Measurements from ENCODE around the gene ZFX. TPM values are rescaled to one million over a fixed set of nuclear protein-coding genes. Genes with fewer than 3 reads are reported as not detected.

The ZFX gene
- total RNA-seq, 3 donors from 2014 or later = 36.6 to 66.5 (median 37.9) TPM

DNA sequence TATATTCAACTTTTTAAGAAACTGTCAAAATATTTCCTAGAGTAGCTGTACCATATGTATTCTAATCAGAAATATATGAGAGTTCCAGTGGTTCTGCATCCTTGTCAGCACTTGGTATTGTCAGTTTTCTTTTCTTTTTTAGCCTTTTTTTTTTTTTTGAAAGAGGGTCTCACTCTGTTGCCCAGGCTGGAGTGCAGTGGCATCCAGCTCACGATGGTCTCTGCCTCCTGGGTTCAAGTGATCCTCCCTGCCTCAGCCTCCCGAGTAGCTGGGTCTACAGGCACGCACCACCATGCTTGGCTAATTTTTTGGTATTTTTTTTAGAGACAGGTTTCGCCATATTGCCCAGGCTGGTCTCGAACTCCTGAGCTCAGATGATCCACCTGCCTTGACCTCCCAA is 79.1 kb downstream of the ZFX start:
- Mint-ChIP-seq H3K4me3 (no peak overlapping the region), H3K9me3 (peaks cover 3% of the 10 kb centered on the region), H3K27me3 (ENCODE audit: low read depth) (no peaks in the 10 kb centered on the region), H3K4me1 (ENCODE audit: low read depth) (no peaks in the 10 kb centered on the region), H3K36me3 (ENCODE audit: insufficient read depth) (peaks cover 2% of the 10 kb centered on the region)
- no peak for DNase-seq
- ATAC-seq = no peak

DNA sequence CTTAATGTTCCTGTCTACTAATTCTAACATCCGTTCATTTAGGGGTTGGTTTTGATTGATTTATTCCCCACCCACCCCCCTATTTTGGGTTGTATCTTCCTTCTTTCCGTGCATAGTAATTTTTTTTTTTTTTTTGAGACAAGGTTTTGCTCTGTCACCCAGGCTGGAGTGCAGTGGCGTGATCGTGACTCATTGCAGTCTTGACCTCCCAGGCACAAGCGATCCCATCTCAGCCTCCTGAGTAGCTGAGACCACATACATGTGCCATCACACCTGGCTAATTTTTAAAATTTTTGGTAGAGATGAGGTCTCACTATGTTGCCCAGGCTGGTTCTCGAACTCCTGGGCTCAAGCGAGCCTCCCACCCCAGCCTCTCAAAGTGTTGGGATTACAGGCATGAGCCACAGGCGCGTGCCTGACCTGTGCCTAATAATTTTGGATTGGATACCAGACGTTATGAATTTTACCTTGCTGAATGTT is 79.9 kb downstream of the ZFX start:
- DNase-seq (no peak), ATAC-seq (no peak)
- no peaks in the 10 kb centered on the region for H3K27me3 Mint-ChIP-seq (ENCODE audit: low read depth)
- H3K36me3 Mint-ChIP-seq (ENCODE audit: insufficient read depth) = peaks cover 2% of the 10 kb centered on the region
- H3K9me3 Mint-ChIP-seq = peaks cover 3% of the 10 kb centered on the region
- H3K4me3 Mint-ChIP-seq = no peak overlapping the region
- H3K4me1 Mint-ChIP-seq (ENCODE audit: low read depth) = no peaks in the 10 kb centered on the region

DNA sequence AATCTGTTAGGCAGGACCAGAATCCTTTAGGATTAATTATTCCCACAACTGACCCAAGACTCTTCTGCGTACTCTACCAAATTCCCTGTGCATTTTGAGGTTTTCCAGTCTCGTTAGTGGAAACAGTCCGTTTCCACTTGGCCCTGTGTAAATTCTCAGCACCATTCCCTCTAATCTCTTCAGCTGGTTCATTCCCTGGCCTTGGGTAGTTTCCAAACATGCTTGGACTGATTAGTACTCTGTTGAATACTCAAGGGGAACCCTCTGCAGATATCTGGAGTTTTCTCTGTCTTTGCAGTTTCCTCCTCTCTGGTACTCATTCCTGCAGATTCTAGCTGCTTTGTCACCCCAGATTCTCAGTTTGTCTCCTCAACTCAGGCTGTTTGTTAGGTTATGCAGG is 80.4 kb downstream of the ZFX start:
- no peaks in the 10 kb centered on the region for H3K27me3 Mint-ChIP-seq (ENCODE audit: low read depth)
- ATAC-seq = no peak
- H3K4me1 Mint-ChIP-seq (ENCODE audit: low read depth) = no peaks in the 10 kb centered on the region
- H3K4me3 Mint-ChIP-seq = no peak overlapping the region
- H3K36me3 Mint-ChIP-seq (ENCODE audit: insufficient read depth) = peaks cover 2% of the 10 kb centered on the region
- H3K9me3 Mint-ChIP-seq = peaks cover 3% of the 10 kb centered on the region
- DNase-seq = no peak

DNA sequence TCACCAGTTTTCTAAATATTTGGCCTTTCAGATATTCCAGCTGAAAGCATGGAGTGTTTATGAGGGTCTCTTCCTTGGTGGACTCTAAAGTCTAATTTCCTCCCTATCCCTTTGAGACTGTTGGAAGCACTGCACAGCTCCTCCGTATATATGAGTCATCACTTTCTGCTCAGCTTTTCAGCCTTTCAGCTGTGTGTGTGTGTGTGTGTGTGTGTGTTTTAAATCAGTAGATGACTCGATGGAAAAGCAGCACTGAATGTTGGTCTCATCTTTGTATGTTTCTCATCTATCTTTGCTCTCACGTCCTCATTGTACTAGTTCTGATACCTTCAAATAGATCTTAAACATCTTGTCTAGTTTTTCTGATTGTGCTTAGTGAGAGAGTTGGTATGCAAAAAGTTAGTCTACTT is 81.6 kb downstream of the ZFX start:
- Mint-ChIP-seq H3K9me3 (no peaks in the 10 kb centered on the region), H3K27me3 (ENCODE audit: low read depth) (no peaks in the 10 kb centered on the region), H3K36me3 (ENCODE audit: insufficient read depth) (no peaks in the 10 kb centered on the region), H3K4me3 (no peak overlapping the region), H3K4me1 (ENCODE audit: low read depth) (peaks cover 2% of the 10 kb centered on the region)
- no peak for DNase-seq
- no peak for ATAC-seq

DNA sequence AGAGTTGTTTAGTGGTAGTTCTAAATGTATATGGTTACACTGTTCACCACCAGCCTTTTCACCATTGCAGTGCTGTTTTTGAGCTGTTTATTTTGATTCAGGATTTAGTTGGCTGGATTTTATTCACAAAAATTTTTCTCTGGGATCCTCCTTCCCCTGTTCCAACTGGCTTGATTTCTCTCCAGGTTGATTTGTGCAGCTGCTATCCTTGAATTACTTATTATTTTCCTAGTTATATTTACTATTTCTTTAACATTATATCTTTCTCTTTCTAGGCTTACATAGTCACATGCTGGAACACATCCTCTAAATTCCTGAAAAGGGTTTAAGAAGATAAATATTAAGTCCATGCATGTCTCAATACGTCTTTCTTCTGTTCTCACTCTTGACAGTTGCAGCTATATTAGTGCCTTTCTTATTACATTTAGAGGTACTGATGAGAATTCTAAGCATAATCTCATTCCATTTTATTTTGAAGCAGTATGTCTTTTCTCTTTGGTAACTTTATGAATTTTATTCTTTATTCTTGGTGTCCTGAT is 82.2 kb downstream of the ZFX start:
- Mint-ChIP-seq H3K4me1 (ENCODE audit: low read depth) (peaks cover 2% of the 10 kb centered on the region), H3K36me3 (ENCODE audit: insufficient read depth) (no peaks in the 10 kb centered on the region), H3K9me3 (no peaks in the 10 kb centered on the region), H3K4me3 (no peak overlapping the region), H3K27me3 (ENCODE audit: low read depth) (no peaks in the 10 kb centered on the region)
- ATAC-seq = no peak
- DNase-seq = no peak

DNA sequence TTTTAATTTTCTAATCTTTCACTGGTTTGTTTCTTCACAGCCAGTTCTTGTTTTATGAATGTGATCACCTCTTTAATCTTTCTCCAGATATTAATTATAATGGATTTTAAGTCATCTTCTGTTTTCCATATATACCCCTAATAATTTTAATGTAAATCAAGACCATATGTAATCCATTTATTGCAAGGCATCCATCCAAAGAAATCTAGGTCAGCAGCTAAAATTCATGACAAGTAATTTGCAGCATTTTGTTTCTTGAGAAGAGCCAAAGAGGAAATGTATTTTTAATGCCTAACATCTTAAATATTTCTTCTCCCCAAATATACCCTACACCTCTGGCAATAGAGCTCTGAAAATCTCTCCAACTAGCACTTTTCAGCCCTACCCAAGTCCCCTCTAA is 83.3 kb downstream of the ZFX start:
- no peak overlapping the region for H3K4me3 Mint-ChIP-seq
- H3K9me3 Mint-ChIP-seq = no peaks in the 10 kb centered on the region
- H3K36me3 Mint-ChIP-seq (ENCODE audit: insufficient read depth) = no peaks in the 10 kb centered on the region
- ATAC-seq (no peak), DNase-seq (no peak)
- H3K27me3 Mint-ChIP-seq (ENCODE audit: low read depth) = no peaks in the 10 kb centered on the region
- H3K4me1 Mint-ChIP-seq (ENCODE audit: low read depth) = peaks cover 2% of the 10 kb centered on the region

DNA sequence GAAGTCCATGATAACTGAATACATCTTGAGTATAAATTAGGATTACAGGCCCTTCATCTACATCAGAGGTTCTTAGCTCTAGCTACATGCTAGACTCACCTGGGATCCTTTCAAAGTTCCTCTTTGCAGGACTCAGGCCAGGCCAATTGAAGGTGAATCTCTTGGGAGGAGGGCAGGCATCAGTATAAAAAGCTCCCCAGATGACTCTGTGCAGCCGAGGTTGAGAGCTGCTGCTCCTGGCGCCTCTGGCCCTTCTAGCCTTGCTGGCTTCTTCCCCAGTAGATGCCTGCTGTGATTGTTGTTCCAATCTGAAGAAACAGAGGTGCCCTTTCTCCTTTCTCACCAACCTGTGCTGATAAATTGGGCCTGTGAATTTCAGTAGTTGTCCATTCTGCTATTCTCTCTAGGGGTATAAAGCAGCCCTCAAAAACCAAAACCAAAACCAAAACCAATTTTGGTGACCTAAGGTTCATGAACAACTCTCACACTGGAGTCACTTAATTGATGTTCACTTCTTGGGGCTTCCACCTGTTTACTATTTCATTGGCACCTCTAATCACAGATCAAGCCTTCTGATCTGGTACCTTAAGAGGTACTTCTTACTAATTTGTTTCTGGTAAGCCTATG is 85.7 kb downstream of the ZFX start:
- no peaks in the 10 kb centered on the region for H3K36me3 Mint-ChIP-seq (ENCODE audit: insufficient read depth)
- no peak overlapping the region for H3K4me3 Mint-ChIP-seq
- DNase-seq (no peak), ATAC-seq (peak in 1 of 2 donors; percentile 32)
- peaks cover 2% of the 10 kb centered on the region for H3K4me1 Mint-ChIP-seq (ENCODE audit: low read depth)
- H3K9me3 Mint-ChIP-seq = no peaks in the 10 kb centered on the region
- H3K27me3 Mint-ChIP-seq (ENCODE audit: low read depth) = no peaks in the 10 kb centered on the region

DNA sequence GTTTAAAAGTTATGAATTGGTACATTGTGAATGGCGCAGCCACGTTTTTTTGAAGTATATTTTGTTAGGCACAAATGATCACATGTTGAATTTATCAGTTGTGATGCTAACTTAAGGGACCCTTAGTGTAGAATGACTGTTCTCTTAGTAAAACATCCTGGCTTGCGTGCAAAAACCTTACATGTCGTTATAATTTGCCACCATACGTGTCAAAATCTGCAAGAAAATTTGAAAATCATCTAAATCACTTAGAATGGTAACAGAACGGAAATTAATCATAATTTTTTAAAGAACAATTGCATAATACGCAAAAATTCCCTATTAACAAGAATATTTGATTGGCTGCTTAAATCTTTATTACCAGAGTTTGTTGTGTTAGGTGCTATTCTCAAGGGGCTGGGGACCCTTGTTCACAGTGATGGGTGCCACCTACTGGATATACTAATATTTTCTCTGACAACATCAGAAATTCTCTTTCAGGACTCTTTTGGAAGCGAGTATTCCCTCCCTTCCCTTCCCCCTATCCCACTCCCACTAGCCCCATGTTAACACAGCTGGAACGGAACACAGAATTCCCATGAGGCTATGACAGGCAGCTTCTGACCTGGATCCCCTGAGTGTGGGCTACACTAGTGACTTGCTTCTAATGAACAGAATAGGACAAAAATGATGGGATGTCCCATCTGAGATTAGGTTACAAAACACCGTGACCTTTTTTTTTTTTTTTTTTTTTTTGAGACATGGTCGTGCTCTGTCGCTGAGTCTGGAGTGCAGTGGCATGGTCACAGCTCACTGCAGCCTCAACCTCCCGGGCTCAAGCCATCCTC is 92.5 kb downstream of the ZFX start:
- Mint-ChIP-seq H3K4me1 (ENCODE audit: low read depth) (peaks cover 6% of the 10 kb centered on the region), H3K27me3 (ENCODE audit: low read depth) (peaks cover 2% of the 10 kb centered on the region), H3K9me3 (no peaks in the 10 kb centered on the region), H3K4me3 (no peak overlapping the region), H3K36me3 (ENCODE audit: insufficient read depth) (no peaks in the 10 kb centered on the region)
- no peak for DNase-seq
- ATAC-seq = no peak

DNA sequence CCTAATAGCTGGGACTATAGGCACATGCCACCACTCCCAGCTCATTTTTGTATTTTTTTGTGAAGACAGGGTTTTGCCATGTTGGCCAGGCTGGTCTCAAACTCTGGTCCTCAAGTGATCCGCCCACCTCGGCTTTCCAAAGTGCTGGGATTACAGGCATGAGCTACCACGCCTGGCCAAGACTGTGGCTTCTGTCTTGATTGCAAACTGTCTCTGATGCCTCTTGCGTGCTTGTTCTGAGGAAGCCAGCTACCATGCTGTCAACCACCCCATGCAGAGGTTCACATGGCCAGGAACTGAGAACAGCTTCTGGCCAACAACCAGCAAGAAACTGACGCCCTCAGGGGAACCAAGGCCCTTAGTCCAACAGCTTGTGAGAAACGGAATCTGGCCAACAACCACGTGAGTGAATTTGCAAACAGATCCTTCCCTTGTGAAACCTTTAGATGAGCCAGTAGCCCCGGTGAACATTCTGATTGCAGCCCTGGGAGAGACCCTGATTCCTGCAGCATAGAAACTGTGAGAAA is 93.2 kb downstream of the ZFX start:
- Mint-ChIP-seq H3K36me3 (ENCODE audit: insufficient read depth) (no peaks in the 10 kb centered on the region), H3K27me3 (ENCODE audit: low read depth) (peaks cover 2% of the 10 kb centered on the region), H3K4me1 (ENCODE audit: low read depth) (peaks cover 6% of the 10 kb centered on the region), H3K4me3 (no peak overlapping the region), H3K9me3 (no peaks in the 10 kb centered on the region)
- ATAC-seq (no peak), DNase-seq (no peak)

DNA sequence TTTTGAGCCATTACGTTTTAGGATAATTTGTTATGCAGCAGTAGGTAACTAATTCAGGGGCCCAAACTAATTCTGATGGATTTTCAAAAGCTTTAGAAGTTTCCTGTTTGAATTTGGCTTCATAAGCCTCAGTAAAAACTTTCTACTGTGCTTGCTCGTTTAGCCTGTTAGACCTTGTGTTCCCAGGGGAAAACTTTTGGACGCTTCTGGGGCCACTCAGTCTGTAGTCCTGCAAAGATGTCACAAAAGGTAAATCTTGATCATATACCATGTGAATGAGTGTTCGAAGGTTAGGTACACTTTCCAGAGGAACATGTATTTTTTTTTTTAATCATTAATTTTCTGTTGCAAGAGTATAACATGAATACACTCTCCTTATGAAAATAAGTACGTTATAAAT is 93.7 kb downstream of the ZFX start:
- H3K27me3 Mint-ChIP-seq (ENCODE audit: low read depth) = peaks cover 2% of the 10 kb centered on the region
- no peak for DNase-seq
- no peaks in the 10 kb centered on the region for H3K9me3 Mint-ChIP-seq
- ATAC-seq = no peak
- no peaks in the 10 kb centered on the region for H3K36me3 Mint-ChIP-seq (ENCODE audit: insufficient read depth)
- H3K4me1 Mint-ChIP-seq (ENCODE audit: low read depth) = peaks cover 6% of the 10 kb centered on the region
- no peak overlapping the region for H3K4me3 Mint-ChIP-seq

DNA sequence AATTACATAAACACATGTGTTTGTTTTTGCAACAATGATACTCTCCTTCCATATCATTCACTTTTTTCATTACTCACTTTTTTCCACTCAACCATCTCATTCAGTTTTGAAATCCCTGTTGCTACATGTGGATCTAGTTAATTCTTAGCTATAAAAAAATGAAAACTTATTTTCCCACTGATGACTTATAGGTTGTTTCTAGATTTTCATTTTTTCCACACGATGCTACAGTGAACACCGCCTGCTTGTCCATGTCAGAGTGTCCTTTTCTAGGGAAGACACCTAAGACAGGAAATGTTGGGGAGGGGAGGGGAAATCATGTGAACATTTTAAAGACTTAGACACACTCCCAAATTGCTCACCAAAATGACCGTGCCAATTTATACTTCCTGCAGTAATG is 94.2 kb downstream of the ZFX start:
- ATAC-seq (no peak), DNase-seq (no peak)
- H3K4me3 Mint-ChIP-seq = no peak overlapping the region
- no peaks in the 10 kb centered on the region for H3K36me3 Mint-ChIP-seq (ENCODE audit: insufficient read depth)
- H3K4me1 Mint-ChIP-seq (ENCODE audit: low read depth) = peaks cover 6% of the 10 kb centered on the region
- peaks cover 2% of the 10 kb centered on the region for H3K27me3 Mint-ChIP-seq (ENCODE audit: low read depth)
- no peaks in the 10 kb centered on the region for H3K9me3 Mint-ChIP-seq

DNA sequence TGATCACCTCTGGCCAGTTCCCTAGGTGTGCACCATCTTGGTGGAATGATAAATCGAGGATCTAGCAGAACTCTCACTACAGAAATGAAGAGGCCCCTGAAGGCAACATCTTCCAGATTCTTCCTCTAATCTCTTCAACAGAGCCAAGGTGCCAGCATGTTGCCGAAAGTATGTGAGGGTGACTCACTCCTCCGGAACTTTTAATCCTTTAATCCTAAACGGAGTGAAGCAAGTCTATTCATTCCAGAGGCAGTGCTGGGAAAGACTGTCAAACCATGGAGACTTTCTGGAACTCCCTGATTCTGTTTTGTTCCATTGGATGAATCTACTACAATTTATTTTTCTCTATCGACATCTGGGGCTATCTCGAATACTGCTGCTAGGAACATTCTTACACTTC is 95.7 kb downstream of the ZFX start:
- DNase-seq = no peak
- ATAC-seq = no peak
- no peaks in the 10 kb centered on the region for H3K9me3 Mint-ChIP-seq
- no peak overlapping the region for H3K4me3 Mint-ChIP-seq
- H3K4me1 Mint-ChIP-seq (ENCODE audit: low read depth) = peaks cover 6% of the 10 kb centered on the region
- H3K36me3 Mint-ChIP-seq (ENCODE audit: insufficient read depth) = no peaks in the 10 kb centered on the region
- peaks cover 2% of the 10 kb centered on the region for H3K27me3 Mint-ChIP-seq (ENCODE audit: low read depth)

DNA sequence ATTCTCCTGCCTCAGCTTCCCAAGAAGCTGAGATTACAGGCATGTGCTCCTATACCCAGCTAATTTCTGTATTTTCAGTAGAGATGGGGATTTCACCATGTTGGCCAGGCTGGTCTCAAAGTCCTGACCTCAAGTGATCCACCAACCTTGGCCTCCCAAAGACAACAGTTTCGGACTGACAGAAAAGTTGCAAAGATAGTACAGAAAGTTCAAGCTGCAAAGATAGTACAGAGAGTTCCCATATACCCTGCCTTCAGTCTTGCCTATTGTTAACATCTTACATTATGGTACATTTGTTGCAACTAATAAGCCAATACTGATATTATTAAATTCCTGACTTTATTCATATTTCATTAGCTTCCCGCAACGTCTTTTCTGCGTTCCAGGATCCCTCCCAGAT is 98.5 kb downstream of the ZFX start:
- Mint-ChIP-seq H3K4me3 (no peak overlapping the region), H3K36me3 (ENCODE audit: insufficient read depth) (no peaks in the 10 kb centered on the region), H3K27me3 (ENCODE audit: low read depth) (peaks cover 5% of the 10 kb centered on the region), H3K9me3 (no peaks in the 10 kb centered on the region), H3K4me1 (ENCODE audit: low read depth) (peaks cover 6% of the 10 kb centered on the region)
- ATAC-seq (no peak), DNase-seq (no peak)

DNA sequence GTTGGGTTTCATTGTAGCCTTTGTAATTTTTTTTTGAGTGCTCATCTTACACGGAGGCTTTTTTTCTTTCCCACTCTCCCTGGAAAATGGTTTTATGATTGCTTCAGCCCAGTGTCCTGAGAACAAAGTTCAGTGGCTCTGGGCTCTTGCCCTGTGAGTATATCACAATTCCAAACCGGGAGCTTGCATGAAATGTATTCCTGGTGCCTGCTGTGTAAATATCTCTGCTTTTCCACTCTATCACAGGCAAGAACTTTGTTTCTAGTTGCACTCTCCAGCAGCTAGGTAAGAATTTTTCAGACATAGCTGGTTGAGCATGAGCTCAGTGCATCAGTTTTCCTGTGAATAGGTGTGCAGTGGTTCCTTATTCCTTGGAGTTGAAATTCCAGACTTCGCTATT is 103.5 kb downstream of the ZFX start:
- ATAC-seq (no peak), DNase-seq (no peak)
- H3K4me1 Mint-ChIP-seq (ENCODE audit: low read depth) = no peaks in the 10 kb centered on the region
- no peak overlapping the region for H3K4me3 Mint-ChIP-seq
- H3K27me3 Mint-ChIP-seq (ENCODE audit: low read depth) = peaks cover 4% of the 10 kb centered on the region
- no peaks in the 10 kb centered on the region for H3K36me3 Mint-ChIP-seq (ENCODE audit: insufficient read depth)
- H3K9me3 Mint-ChIP-seq = no peaks in the 10 kb centered on the region

DNA sequence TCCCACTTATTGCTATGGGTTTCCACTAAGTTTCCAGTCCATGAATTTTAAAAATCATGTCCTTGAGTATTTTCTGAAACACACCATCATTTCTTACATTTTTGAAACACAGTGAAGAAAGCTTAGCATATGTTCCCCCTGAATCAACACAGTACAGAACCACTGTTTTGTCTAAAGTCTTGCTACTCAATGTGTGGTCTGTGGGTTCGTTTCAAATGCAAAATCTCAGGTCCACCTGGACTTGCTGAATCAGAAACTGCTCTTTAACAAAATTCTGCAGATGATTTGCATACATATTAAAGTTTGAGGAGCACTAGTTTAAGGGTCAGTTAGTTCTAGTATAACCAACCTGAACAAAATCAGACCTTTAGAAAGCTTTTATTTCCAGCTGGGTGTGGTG is 103.9 kb downstream of the ZFX start:
- H3K27me3 Mint-ChIP-seq (ENCODE audit: low read depth) = peaks cover 4% of the 10 kb centered on the region
- no peak overlapping the region for H3K4me3 Mint-ChIP-seq
- ATAC-seq = no peak

More for the DNA sequence above, 103.9 kb downstream of the ZFX start:
- no peaks in the 10 kb centered on the region for H3K4me1 Mint-ChIP-seq (ENCODE audit: low read depth)
- no peaks in the 10 kb centered on the region for H3K9me3 Mint-ChIP-seq
- no peaks in the 10 kb centered on the region for H3K36me3 Mint-ChIP-seq (ENCODE audit: insufficient read depth)
- no peak for DNase-seq
